OCI-LY1 (cell line): Measurements from ENCODE around the gene TTC9C.
"Not testable (repeated sequence)": the region's sequence is repeated elsewhere in the genome, so short reads cannot be mapped to it uniquely, and the experiment has no call there.

Experiments
- H2AFZ ChIP-seq: fragments of 200-600 bp; sonication (generic), shearing (Covaris generic); 2 replicates; pipeline ENCODE4 v1.6.0; 2014; ENCODE audit warnings: antibody characterized with exemption, mild to moderate bottlenecking, low read length
- H3F3A ChIP-seq: fragments of 200-600 bp; sonication (generic), shearing (Covaris generic); 2 replicates; pipeline ENCODE4 v1.6.0; 2014; ENCODE audit warnings: mild to moderate bottlenecking, antibody characterized with exemption, low read length, moderate library complexity; ENCODE audit not compliant: insufficient read depth
- H3K27ac ChIP-seq: fragments of 200-600 bp; sonication (generic); 2 replicates; pipeline ENCODE4 v1.5.1; 2014; ENCODE audit warnings: low read length, mixed run types, mild to moderate bottlenecking, low read depth; ENCODE audit not compliant: poor library complexity, severe bottlenecking
- H3K27me3 ChIP-seq: fragments of 200-600 bp; sonication (generic); 2 replicates; pipeline ENCODE4 v1.6.0; 2014; ENCODE audit warnings: antibody characterized with exemption, mild to moderate bottlenecking, low read length, moderate library complexity; ENCODE audit not compliant: insufficient read depth
- H3K36me3 ChIP-seq: fragments of 200-600 bp; sonication (generic); 2 replicates; pipeline ENCODE4 v1.6.1; 2014; ENCODE audit warnings: mild to moderate bottlenecking, antibody characterized with exemption, low read length, moderate library complexity, mixed read lengths; ENCODE audit not compliant: insufficient read depth
- H3K4me1 ChIP-seq: fragments of 200-600 bp; sonication (generic); 2 replicates; pipeline ENCODE4 v1.5.1; 2014; ENCODE audit warnings: mild to moderate bottlenecking, low read length, moderate library complexity; ENCODE audit not compliant: insufficient read depth, severe bottlenecking
- H3K4me2 ChIP-seq: fragments of 200-600 bp; sonication (generic), shearing (Covaris generic); 2 replicates; pipeline ENCODE4 v1.6.1; 2014; ENCODE audit warnings: low read length
- H3K4me3 ChIP-seq: fragments of 200-600 bp; sonication (generic); 2 replicates; pipeline ENCODE4 v1.5.1; 2014; ENCODE audit warnings: low read length, low read depth, mild to moderate bottlenecking, mixed read lengths; ENCODE audit not compliant: poor library complexity, severe bottlenecking
- H3K79me2 ChIP-seq: fragments of 200-600 bp; shearing (Covaris generic); 2 replicates; pipeline ENCODE4 v1.6.1; 2016; ENCODE audit warnings: mixed run types, low read length, mixed read lengths; ENCODE audit not compliant: insufficient read depth
- H3K9ac ChIP-seq: fragments of 200-600 bp; sonication (generic), shearing (Covaris generic); 2 replicates; pipeline ENCODE4 v1.6.1; 2014; ENCODE audit warnings: mild to moderate bottlenecking, low read length, mixed read lengths
- H3K9me2 ChIP-seq: fragments of 200-600 bp; sonication (generic), shearing (Covaris generic); 2 replicates; pipeline ENCODE4 v1.6.1; 2014; ENCODE audit warnings: low read depth, mild to moderate bottlenecking, low read length, mixed read lengths
- H3K9me3 ChIP-seq: fragments of 200-600 bp; shearing (Covaris generic); 2 replicates; pipeline ENCODE4 v1.6.1; 2014; ENCODE audit warnings: low read length, mixed read lengths
- H4K20me1 ChIP-seq: fragments of 200-600 bp; sonication (generic), shearing (Covaris generic); 2 replicates; pipeline ENCODE4 v1.6.0; 2016; ENCODE audit warnings: mild to moderate bottlenecking, low read length; ENCODE audit not compliant: insufficient read depth
- EZH2 ChIP-seq: fragments of 200-600 bp; sonication (generic), shearing (Covaris generic); IDR thresholded peaks from 2 replicates; pipeline ENCODE4 v1.8.0; 2017; ENCODE audit warnings: borderline replicate concordance, mixed run types, mild to moderate bottlenecking, antibody characterized with exemption, low read length, moderate library complexity, mixed read lengths
- TF ChIP-seq, protein P1 (sequence below): fragments of 200-600 bp; sonication (generic), shearing (Covaris generic); IDR thresholded peaks from 2 replicates; pipeline ENCODE4 v1.5.1; 2017; ENCODE audit warnings: mild to moderate bottlenecking, antibody characterized with exemption, low read length, moderate library complexity, mixed read lengths

TTC9C gene

DNA sequence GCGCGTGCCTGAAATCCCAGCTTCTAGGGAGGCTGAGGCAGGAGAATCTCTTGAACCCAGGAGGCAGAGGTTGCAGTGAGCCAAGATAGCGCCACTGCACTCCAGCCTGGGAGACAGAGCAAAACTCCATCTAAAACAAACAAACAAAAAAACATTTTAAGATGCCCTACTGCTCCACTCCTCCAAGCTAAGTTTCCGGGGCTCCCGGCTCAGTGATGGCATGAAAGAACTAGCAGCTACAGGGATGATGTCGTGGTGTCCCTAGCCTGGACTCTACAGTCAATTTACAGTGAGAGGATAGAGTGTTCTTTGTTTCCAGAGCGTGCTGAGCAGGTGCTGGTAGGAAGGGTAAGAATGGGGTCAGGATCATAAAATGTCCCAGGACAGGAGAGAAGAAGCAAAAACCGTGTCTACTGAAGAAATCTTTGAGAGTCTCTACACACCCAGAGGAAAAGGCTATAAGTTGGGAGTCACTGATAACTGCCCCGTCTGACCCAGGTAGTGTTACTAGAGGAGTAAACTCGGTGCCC lies 26.9 kb downstream of the TTC9C start:
- H4K20me1 ChIP-seq: no peaks in the 10 kb centered on the region
- peaks cover 16% of the 10 kb centered on the region for H3K4me1 ChIP-seq
- peaks cover 15% of the 10 kb centered on the region; the same call in 1 of the 2 replicates for H3K36me3 ChIP-seq
- no peak overlapping the region for H3K9ac ChIP-seq
- H3K79me2 ChIP-seq: no peaks in the 10 kb centered on the region
- H3K9me3 ChIP-seq: no peaks in the 10 kb centered on the region
- H3K4me3 ChIP-seq: peak overlapping the region; percentile 74
- H3K27ac ChIP-seq: no peak overlapping the region
- H3K9me2 ChIP-seq: no peaks in the 10 kb centered on the region
- H2AFZ ChIP-seq: no peak overlapping the region
- TF ChIP-seq EZH2: no peak
- TF ChIP-seq, protein P1, sequence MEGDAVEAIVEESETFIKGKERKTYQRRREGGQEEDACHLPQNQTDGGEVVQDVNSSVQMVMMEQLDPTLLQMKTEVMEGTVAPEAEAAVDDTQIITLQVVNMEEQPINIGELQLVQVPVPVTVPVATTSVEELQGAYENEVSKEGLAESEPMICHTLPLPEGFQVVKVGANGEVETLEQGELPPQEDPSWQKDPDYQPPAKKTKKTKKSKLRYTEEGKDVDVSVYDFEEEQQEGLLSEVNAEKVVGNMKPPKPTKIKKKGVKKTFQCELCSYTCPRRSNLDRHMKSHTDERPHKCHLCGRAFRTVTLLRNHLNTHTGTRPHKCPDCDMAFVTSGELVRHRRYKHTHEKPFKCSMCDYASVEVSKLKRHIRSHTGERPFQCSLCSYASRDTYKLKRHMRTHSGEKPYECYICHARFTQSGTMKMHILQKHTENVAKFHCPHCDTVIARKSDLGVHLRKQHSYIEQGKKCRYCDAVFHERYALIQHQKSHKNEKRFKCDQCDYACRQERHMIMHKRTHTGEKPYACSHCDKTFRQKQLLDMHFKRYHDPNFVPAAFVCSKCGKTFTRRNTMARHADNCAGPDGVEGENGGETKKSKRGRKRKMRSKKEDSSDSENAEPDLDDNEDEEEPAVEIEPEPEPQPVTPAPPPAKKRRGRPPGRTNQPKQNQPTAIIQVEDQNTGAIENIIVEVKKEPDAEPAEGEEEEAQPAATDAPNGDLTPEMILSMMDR: no peak
- H3F3A ChIP-seq: 0 out of 2 replicates have a peak, but pooled peaks cover 4% of the 10 kb centered on the region
- no peaks in the 10 kb centered on the region for H3K27me3 ChIP-seq
- peak overlapping the region; percentile 60 for H3K4me2 ChIP-seq

DNA sequence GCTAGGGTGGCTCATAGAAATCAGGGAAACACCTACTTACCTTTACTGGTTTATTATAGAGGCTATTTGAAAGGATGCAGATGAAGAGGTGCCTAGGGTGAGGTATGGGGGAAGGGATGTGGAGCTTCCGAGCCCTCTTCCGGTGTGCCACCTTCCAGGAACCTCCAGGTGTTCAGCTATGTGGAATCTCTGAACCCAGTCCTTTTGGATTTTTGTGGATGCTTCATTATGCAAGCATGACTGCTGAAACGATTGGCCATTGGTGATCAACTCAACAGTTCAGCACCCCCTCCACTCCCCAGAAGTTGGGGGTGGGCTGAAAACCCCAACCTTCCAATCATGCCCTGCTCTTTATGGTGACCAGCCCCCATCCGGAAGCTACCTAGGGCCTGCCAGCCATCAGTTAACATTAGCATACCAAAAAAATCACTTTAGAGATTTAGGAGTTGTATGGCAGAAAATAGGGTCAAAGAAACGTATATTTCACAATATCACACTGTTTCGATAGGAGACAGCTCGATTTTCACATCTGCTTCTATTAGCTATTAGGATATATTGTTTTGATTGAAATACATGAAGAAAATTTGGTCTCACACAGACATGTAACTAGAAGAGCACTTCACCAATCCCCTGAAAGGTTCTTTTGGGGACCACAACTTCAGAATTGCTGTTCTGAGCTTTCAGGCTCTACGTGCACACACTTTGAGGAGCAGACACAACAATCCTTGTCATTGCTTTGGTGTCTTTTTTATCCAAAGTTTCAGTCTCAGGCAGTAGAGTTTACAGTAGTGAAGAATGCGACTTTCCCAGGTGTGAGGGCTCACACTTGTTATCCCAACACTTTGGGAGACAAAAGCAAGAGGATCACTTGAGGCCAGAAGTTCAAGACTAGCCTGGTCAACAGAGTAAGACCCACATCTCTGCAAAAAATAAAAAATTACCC lies 29.8 kb downstream of the TTC9C start:
- no peak overlapping the region for H2AFZ ChIP-seq
- 0 out of 2 replicates have a peak, but pooled peaks cover 4% of the 10 kb centered on the region for H3F3A ChIP-seq
- peak overlapping the region; percentile 22 for H3K27ac ChIP-seq
- H3K79me2 ChIP-seq: peaks cover 7% of the 10 kb centered on the region
- no peak overlapping the region for H3K4me2 ChIP-seq
- H3K4me1 ChIP-seq: peaks cover 27% of the 10 kb centered on the region
- no peak for TF ChIP-seq EZH2
- TF ChIP-seq, protein P1: no peak
- H4K20me1 ChIP-seq: no peaks in the 10 kb centered on the region
- no peaks in the 10 kb centered on the region for H3K9me2 ChIP-seq
- peaks cover 2% of the 10 kb centered on the region; the same call in 1 of the 2 replicates for H3K36me3 ChIP-seq
- H3K9me3 ChIP-seq: no peaks in the 10 kb centered on the region
- H3K4me3 ChIP-seq: no peak overlapping the region
- no peaks in the 10 kb centered on the region for H3K27me3 ChIP-seq
- H3K9ac ChIP-seq: no peak overlapping the region

DNA sequence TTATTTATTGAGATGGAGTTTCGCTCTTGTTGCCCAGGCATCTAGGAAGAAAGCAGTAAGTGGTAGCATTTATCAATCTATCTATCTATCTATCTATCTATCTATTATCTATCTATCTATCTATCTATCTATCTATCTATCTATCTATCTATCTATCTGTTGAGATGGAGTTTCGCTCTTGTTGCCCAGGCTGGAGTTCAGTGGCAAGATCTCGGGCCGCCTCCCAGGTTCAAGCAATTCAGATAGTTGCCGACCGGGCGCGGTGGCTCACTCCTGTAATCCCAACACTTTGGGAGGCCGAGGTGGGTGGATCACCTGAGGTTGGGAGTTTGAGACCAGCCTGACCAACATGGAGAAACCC lies 32.6 kb downstream of the TTC9C start:
- H3K9me3 ChIP-seq, H3K79me2 ChIP-seq, H2AFZ ChIP-seq, H3K9me2 ChIP-seq, H3K36me3 ChIP-seq, H3F3A ChIP-seq, H4K20me1 ChIP-seq, H3K27me3 ChIP-seq, H3K27ac ChIP-seq: not testable (repeated sequence)
- peaks cover 13% of the 10 kb centered on the region for H3K4me1 ChIP-seq
- peak overlapping the region; percentile 92 for H3K4me3 ChIP-seq
- peak overlapping the region; percentile 96 for H3K4me2 ChIP-seq
- peak overlapping the region; percentile 47; the same call in 1 of the 2 replicates for H3K9ac ChIP-seq
